K562 (cell line): ENCODE data around the gene UHMK1. TPM values are rescaled to one million over a fixed set of nuclear protein-coding genes. Genes with fewer than 3 reads are reported as not detected.
A peak's percentile ranks its signal among the peaks of the same experiment; 100 is the strongest.
"Not testable (repeated sequence)": the region's sequence is repeated elsewhere in the genome, so short reads cannot be mapped to it uniquely, and the experiment has no call there.

Experiments
- ATAC-seq: fragments of 200-7000 bp; cut with Tn5 transposase; 3 replicates; pipeline ENCODE4 v1.9.1; 2020; ENCODE audit warnings: moderate library complexity
- BruUV-seq: library from RNA; stranded (reverse); fragments of 400-500 nt; replicated peaks from 2 replicates; lab custom pipeline; 2021; lab: Mats Ljungman, UMichigan
- CTCF ChIA-PET: fragments of 300-600 bp; formaldehyde crosslinking; extraction: SDS; loops from one replicate; lab custom pipeline; 2021; ENCODE audit warnings: low intra/inter-chr PET ratio; lab: Yijun Ruan, JAX
- POLR2A ChIA-PET: fragments of 300-600, 350-650 bp; sonication (Branson Sonifier 250); formaldehyde crosslinking; extraction: SDS; loops from one replicate; lab custom pipeline; 2021; ENCODE audit warnings: antibody characterized with exemption, inconsistent platforms; lab: Yijun Ruan, JAX
- DNase-seq, 4 experiments: peaks; one replicate each; pipeline versions ENCODE4 v3.0.0 to v3.0.0-alpha.2; 2011 to 2018; ENCODE audit warnings: low spot score in 3 of 4, mixed read lengths in 3 of 4; ENCODE audit errors: extremely low read depth in 1 of 4
- FAIRE-seq: peaks from 2 replicates; lab custom pipeline; 2011; peaks lifted over from hg19 to GRCh38; lab: Jason Lieb, UNC
- H2AFZ ChIP-seq: 2 replicates; pipeline ENCODE4 v1.6.0; 2011; ENCODE audit warnings: low read depth, low read length, control low read depth, inconsistent platforms
- H3K27ac ChIP-seq: fragments of 200-600 bp; 3 replicates; pipeline ENCODE4 v1.8.0; 2011; ENCODE audit warnings: low read depth, mild to moderate bottlenecking, control low read depth, inconsistent platforms, low read length, moderate library complexity, mixed read lengths; ENCODE audit errors: extremely low read depth
- H3K27me3 ChIP-seq, 2 experiments: fragments of 300-600 bp in 1 of 2; 2 replicates in 1 of 2; 3 replicates in 1 of 2; pipeline versions ENCODE4 v1.6.0 to v1.8.0; 2011; ENCODE audit warnings: inconsistent platforms in 2 of 2, low read length in 2 of 2, mild to moderate bottlenecking in 1 of 2, mixed read lengths in 1 of 2, moderate library complexity in 1 of 2; ENCODE audit not compliant: control insufficient read depth in 2 of 2, insufficient read depth in 2 of 2
- H3K36me3 ChIP-seq: fragments of 300-600 bp; 3 replicates; pipeline ENCODE4 v1.8.0; 2011; ENCODE audit warnings: mild to moderate bottlenecking, low read length, inconsistent platforms; ENCODE audit not compliant: control insufficient read depth, insufficient read depth
- H3K4me1 ChIP-seq, 2 experiments: fragments of 200-600 bp in 1 of 2; replicated peaks in 1 of 2; 2 replicates in 1 of 2; 3 replicates in 1 of 2; pipeline versions ENCODE4 v1.5.1 to v1.8.0; 2011; ENCODE audit warnings: inconsistent platforms in 2 of 2, low read length in 2 of 2, mild to moderate bottlenecking in 1 of 2, mixed read lengths in 1 of 2, moderate library complexity in 1 of 2; ENCODE audit not compliant: control insufficient read depth in 2 of 2, insufficient read depth in 2 of 2
- H3K4me2 ChIP-seq: 2 replicates; pipeline ENCODE4 v1.6.1; 2011; ENCODE audit warnings: low read length, control low read depth, inconsistent platforms, mixed read lengths; ENCODE audit not compliant: insufficient read depth
- H3K4me3 ChIP-seq: fragments of 200-600 bp; sonication (generic), shearing (Covaris generic); 2 replicates; pipeline ENCODE4 v1.5.1; 2016; ENCODE audit warnings: control low read depth, inconsistent platforms
- H3K79me2 ChIP-seq: fragments of 200-600 bp; 3 replicates; pipeline ENCODE4 v1.8.0; 2011; ENCODE audit warnings: low read length, inconsistent platforms; ENCODE audit not compliant: control insufficient read depth, insufficient read depth
- H3K9ac ChIP-seq, 2 experiments: 2 replicates each; pipeline versions ENCODE4 v1.6.0 to v1.6.1; 2011; ENCODE audit warnings: low read depth in 2 of 2, low read length in 2 of 2, control low read depth in 1 of 2, inconsistent platforms in 1 of 2, mild to moderate bottlenecking in 1 of 2, mixed read lengths in 1 of 2; ENCODE audit not compliant: insufficient read depth in 1 of 2
- H3K9me1 ChIP-seq: one replicate; pipeline ENCODE4 v1.6.0; 2011; ENCODE audit warnings: inconsistent platforms, mild to moderate bottlenecking, low read length, moderate library complexity; ENCODE audit not compliant: control insufficient read depth, insufficient read depth
- H3K9me3 ChIP-seq: replicated peaks from 2 replicates; pipeline ENCODE4 v1.5.1; 2011; ENCODE audit warnings: low read depth, low read length, inconsistent platforms; ENCODE audit not compliant: control insufficient read depth, insufficient read depth
- H4K20me1 ChIP-seq: replicated peaks from 2 replicates; pipeline ENCODE4 v1.6.1; 2011; ENCODE audit warnings: low read length, inconsistent platforms, mixed read lengths; ENCODE audit not compliant: control insufficient read depth, insufficient read depth
- EP400 ChIP-seq: fragments of 450-650 bp; IDR thresholded peaks from 2 replicates; pipeline ENCODE4 v1.6.1; 2017; ENCODE audit warnings: antibody characterized with exemption, mild to moderate bottlenecking, moderate library complexity
- KDM1A ChIP-seq, 2 experiments: fragments of 450-650 bp; IDR thresholded peaks; 2 replicates each; pipeline ENCODE4 v1.6.1; 2016; ENCODE audit warnings: mild to moderate bottlenecking in 2 of 2
- MXD1 ChIP-seq: fragments of 250-450 bp; sonication (Bioruptor Pico); IDR thresholded peaks from 2 replicates; pipeline ENCODE4 v1.8.0; 2021; ENCODE audit warnings: borderline replicate concordance, mild to moderate bottlenecking, moderate library complexity; ENCODE audit not compliant: poor library complexity, severe bottlenecking
- RFX5 ChIP-seq: IDR thresholded peaks from 2 replicates; pipeline ENCODE4 v1.6.1; 2011; ENCODE audit warnings: low read depth, mild to moderate bottlenecking, improper control_type of control experiment, low read length
- SAFB ChIP-seq: fragments of 200-400 bp; formaldehyde crosslinking; IDR thresholded peaks from 2 replicates; pipeline ENCODE4 v1.6.1; 2017; ENCODE audit warnings: low read depth, low read length, borderline replicate concordance
- ZFX ChIP-seq: sonication (generic); formaldehyde crosslinking; IDR thresholded peaks from 2 replicates; pipeline ENCODE4 v1.8.0; 2022; ENCODE audit warnings: mild to moderate bottlenecking, missing genetic modification reagents, moderate library complexity
- ZNF12 ChIP-seq: sonication (generic); formaldehyde crosslinking; IDR thresholded peaks from 2 replicates; pipeline ENCODE4 v1.4.0; 2020; ENCODE audit warnings: mild to moderate bottlenecking, missing genetic modification reagents
- ZNF121 ChIP-seq: sonication (generic); formaldehyde crosslinking; conservative IDR thresholded peaks from 2 replicates; pipeline ENCODE4 v1.8.0; 2022; ENCODE audit warnings: missing genetic modification reagents
- ZNF609 ChIP-seq: sonication (generic); formaldehyde crosslinking; IDR thresholded peaks from 2 replicates; pipeline ENCODE4 v1.8.1; 2023; ENCODE audit warnings: missing genetic modification reagents, mild to moderate bottlenecking, borderline replicate concordance
- ZSCAN32 ChIP-seq: fragments of 450-650 bp; formaldehyde crosslinking; IDR thresholded peaks from 2 replicates; pipeline ENCODE4 v1.4.0; 2020; ENCODE audit warnings: mild to moderate bottlenecking, moderate library complexity
- WGBS: fragments of 100-300 bp; shearing (Covaris generic); methylation state at CpG from one replicate; pipeline ENCODE4 v1.1.6; 2016; ENCODE audit warnings: low coverage, mixed read lengths; ENCODE audit not compliant: insufficient coverage; ENCODE audit errors: missing lambda C conversion rate; 5-methylcytosine and 5-hydroxymethylcytosine counted together
- in situ Hi-C: fragments of 300-500 bp; cut with MboI; formaldehyde crosslinking; loops from 4 replicates; pipeline ENCODE4 v1.15.0; 2018; ENCODE audit warnings: inconsistent platforms, mixed read lengths
- intact Hi-C: fragments of 100-400 bp; cut with micrococcal nuclease; formaldehyde crosslinking; loops from 2 replicates; pipeline ENCODE4 v1.14.2; 2022
- polyA plus RNA-seq, 8 experiments: library from polyadenylated mRNA; depleted of rRNA in 4 of 8; stranded (reverse) in 5 of 8; unstranded in 3 of 8; fragments of >200 nt; fragmentation: Nextera tagmentation in 2 of 8; fragmentation: Illumina TruSeq in 1 of 8; extraction: Ambion mirVana in 2 of 8; extraction: Trizol in 1 of 8; gene quantifications; 2 replicates each; pipeline versions ENCODE4 v1.2.1 to v1.2.3, GENCODE V29; 2011 to 2014; ENCODE audit warnings: inconsistent platforms in 1 of 8, missing spikeins in 1 of 8
- total RNA-seq, 7 experiments: library from RNA; depleted of rRNA in 6 of 7; stranded (reverse); fragments of >200 nt in 6 of 7; fragmentation: Illumina TruSeq in 2 of 7; extraction: Trizol in 2 of 7; gene quantifications; 2 replicates each; pipeline versions ENCODE4 v1.2.1 to v1.2.3, GENCODE V29; 2011 to 2021; ENCODE audit warnings: low replicate concordance in 1 of 7

The UHMK1 gene
- total and polyA plus RNA-seq, 9 of the 15 experiments (the other 6 are each of a cell fraction or from before 2014, with no cell fraction given), result 13.1 to 72.4 (median 38.3) TPM

GRCh38 chr1:162462425-162462824, 35.2 kb upstream of the UHMK1 start:
- H3K79me2 ChIP-seq, ATAC-seq, H3K36me3 ChIP-seq, H4K20me1 ChIP-seq, H2AFZ ChIP-seq, BruUV-seq, H3K9ac ChIP-seq, intact Hi-C loops, H3K27me3 ChIP-seq, H3K27ac ChIP-seq, H3K4me3 ChIP-seq, POLR2A ChIA-PET, H3K4me2 ChIP-seq, DNase-seq, in situ Hi-C loops, H3K9me3 ChIP-seq, CTCF ChIA-PET, FAIRE-seq, H3K9me1 ChIP-seq: not testable (repeated sequence)
- H3K4me1 ChIP-seq, result peaks cover 3 to 11% of the 10 kb centered on the region in 2 experiments; a peak in 3 of 5 replicates
- 0 out of 2 replicates have a peak, but pooled peaks have one; percentile 19 for TF ChIP-seq ZNF121
- WGBS, result 63% methylated on average over 2 of the region's 2 CpGs

GRCh38 chr1:162463021-162463420, 34.6 kb upstream of the UHMK1 start:
- in situ Hi-C loops, result no loop called here
- Histone ChIP-seq H3K9me1 (no peaks in the 10 kb centered on the region), H3K79me2 (no peaks in the 10 kb centered on the region), H3K4me2 (no peak overlapping the region), H4K20me1 (no peaks in the 10 kb centered on the region), H3K27me3 (no peaks in the 10 kb centered on the region), H3K4me1 (peaks cover 3 to 11% of the 10 kb centered on the region in 2 experiments; a peak in 3 of 5 replicates), H3K9ac (no peak overlapping the region), H3K27ac (no peak overlapping the region), H3K36me3 (no peaks in the 10 kb centered on the region), H2AFZ (peak overlapping the region; percentile 48), H3K4me3 (no peak overlapping the region), H3K9me3 (no peaks in the 10 kb centered on the region)
- WGBS, result 9% methylated on average over 1 of the region's 1 CpG
- ATAC-seq (peak; percentile 43), DNase-seq (no peak), FAIRE-seq (no peak)
- no TSS peak for BruUV-seq
- intact Hi-C loops, result no loop called here
- POLR2A ChIA-PET, result no interaction called here
- CTCF ChIA-PET, result no interaction called here
- TF ChIP-seq SAFB (no peak), KDM1A (IDR thresholded peaks at IDR 0.05) (no peak), ZFX (CRISPR knock-in tag) (no peak), RFX5 (no peak), ZSCAN32 (CRISPR knock-in tag) (no peak), ZNF609 (no peak), EP400 (no peak), MXD1 (CRISPR knock-in tag) (no peak), ZNF12 (CRISPR knock-in tag) (no peak)
